ENCODE results near the gene TRIM67. TPM values are rescaled to one million over a fixed set of nuclear protein-coding genes. Genes with fewer than 3 reads are reported as not detected.
"Not testable (repeated sequence)": the region's sequence is repeated elsewhere in the genome, so short reads cannot be mapped to it uniquely, and the experiment has no call there.

The TRIM67 gene
- total RNA-seq, 1 donor from 2014 or later = not detected

DNA sequence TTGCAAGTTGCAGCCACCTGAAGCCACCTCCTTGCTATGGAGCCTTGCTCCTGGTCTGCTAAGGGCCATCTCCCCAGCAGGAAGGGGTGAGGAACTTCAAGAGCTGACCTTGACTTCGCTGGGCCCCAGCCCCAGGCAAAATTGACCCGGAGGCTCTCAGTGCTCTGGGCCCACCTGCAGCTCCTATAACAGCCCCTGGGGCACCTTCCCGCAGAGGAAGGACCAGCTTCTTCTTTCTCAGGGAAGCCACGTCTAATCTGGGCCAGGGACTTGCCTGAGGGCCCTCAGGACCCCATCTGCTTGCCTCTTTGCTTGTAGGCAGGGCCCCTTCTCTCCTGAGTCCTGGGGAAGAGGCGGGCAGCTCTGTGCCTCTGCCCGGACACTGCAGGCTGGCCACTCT is 48.3 kb downstream of the TRIM67 start:
- H3K79me2 ChIP-seq (ENCODE audit: low read depth) = no peaks in the 10 kb centered on the region
- peaks cover 20% of the 10 kb centered on the region for H3K27me3 Mint-ChIP-seq (ENCODE audit: insufficient read depth, low read depth)
- no peak for TF ChIP-seq EZH2phosphoT487 (IDR thresholded peaks at IDR 0.05)
- TF ChIP-seq CTCF (IDR thresholded peaks at IDR 0.05) = no peak
- no peak for TF ChIP-seq EZH2 (IDR thresholded peaks at IDR 0.05)
- H2AFZ ChIP-seq (replicated peaks) = no peak overlapping the region
- H3K4me3 ChIP-seq = no peak overlapping the region
- H3K9me3 Mint-ChIP-seq = no peaks in the 10 kb centered on the region
- H3K9ac ChIP-seq = no peak overlapping the region
- H3K36me3 ChIP-seq = no peaks in the 10 kb centered on the region
- H3K4me2 ChIP-seq = no peak overlapping the region
- DNase-seq (ENCODE audit: low spot score) = no peak
- H3K27ac Mint-ChIP-seq = no peak overlapping the region
- H3K27ac ChIP-seq = no peak overlapping the region
- H3K4me1 Mint-ChIP-seq = peaks cover 2% of the 10 kb centered on the region
- no peaks in the 10 kb centered on the region for H3K9me3 ChIP-seq (ENCODE audit: low read depth)
- no peaks in the 10 kb centered on the region for H3K36me3 Mint-ChIP-seq
- peaks cover 41% of the 10 kb centered on the region for H3K27me3 ChIP-seq
- H4K20me1 ChIP-seq (ENCODE audit: low read depth) = no peaks in the 10 kb centered on the region
- no peak overlapping the region for H3K4me3 Mint-ChIP-seq
- H3F3A ChIP-seq (ENCODE audit: low read depth) = no peaks in the 10 kb centered on the region
- no peaks in the 10 kb centered on the region for H3K4me1 ChIP-seq

- H4K20me1 ChIP-seq (ENCODE audit: low read depth) = no peaks in the 10 kb centered on the region
- H2AFZ ChIP-seq (replicated peaks) = peak overlapping the region; percentile 95
Observed at GRCh38 chr1:231211005-231211857, 49.4 kb downstream of the TRIM67 start.

GRCh38 chr1:231212301-231212700 is 50.4 kb downstream of the TRIM67 start:
- H3K9ac ChIP-seq; H3F3A ChIP-seq (ENCODE audit: low read depth); DNase-seq (ENCODE audit: low spot score); H3K4me2 ChIP-seq; H3K79me2 ChIP-seq (ENCODE audit: low read depth); H4K20me1 ChIP-seq (ENCODE audit: low read depth); H3K4me1 Mint-ChIP-seq; H2AFZ ChIP-seq (replicated peaks); H3K36me3 ChIP-seq; H3K4me3 ChIP-seq; H3K36me3 Mint-ChIP-seq; H3K27ac ChIP-seq; H3K27ac Mint-ChIP-seq; H3K9me3 Mint-ChIP-seq; H3K9me3 ChIP-seq (ENCODE audit: low read depth); H3K4me3 Mint-ChIP-seq; H3K4me1 ChIP-seq: not testable (repeated sequence)
- H3K27me3 ChIP-seq = peaks cover 54% of the 10 kb centered on the region
- H3K27me3 Mint-ChIP-seq (ENCODE audit: insufficient read depth, low read depth) = peaks cover 17% of the 10 kb centered on the region

More at GRCh38 chr1:231211005-231211857, 49.4 kb downstream of the TRIM67 start:
- H3K9me3 ChIP-seq (ENCODE audit: low read depth) = no peaks in the 10 kb centered on the region
- DNase-seq (ENCODE audit: low spot score) = peak; percentile 88
- no peaks in the 10 kb centered on the region for H3K79me2 ChIP-seq (ENCODE audit: low read depth)
- Mint-ChIP-seq H3K36me3 (no peaks in the 10 kb centered on the region), H3K27ac (no peak overlapping the region), H3K4me3 (peak overlapping the region; percentile 81), H3K9me3 (no peaks in the 10 kb centered on the region), H3K4me1 (peaks cover 4% of the 10 kb centered on the region), H3K27me3 (ENCODE audit: insufficient read depth, low read depth) (peaks cover 17% of the 10 kb centered on the region)
- H3F3A ChIP-seq (ENCODE audit: low read depth) = no peaks in the 10 kb centered on the region
- no peaks in the 10 kb centered on the region for H3K4me1 ChIP-seq
- H3K36me3 ChIP-seq = no peaks in the 10 kb centered on the region
- TF ChIP-seq CTCF (IDR thresholded peaks at IDR 0.05) (peak; percentile 93), EZH2phosphoT487 (IDR thresholded peaks at IDR 0.05) (no peak), EZH2 (IDR thresholded peaks at IDR 0.05) (peak; percentile 28)
- no peak overlapping the region for H3K9ac ChIP-seq
- H3K27me3 ChIP-seq = peaks cover 46% of the 10 kb centered on the region
- peak overlapping the region; percentile 68 for H3K4me2 ChIP-seq
- H3K4me3 ChIP-seq = peak overlapping the region; percentile 33
- H3K27ac ChIP-seq = no peak overlapping the region
